NCI-H82 (cell line): Measurements from ENCODE around the gene ZMYND10.

ENCODE experiments used
- DNase-seq: peaks from one replicate; lab custom pipeline; 2025; lab: John Stamatoyannopoulos, UW

Gene ZMYND10

DNA sequence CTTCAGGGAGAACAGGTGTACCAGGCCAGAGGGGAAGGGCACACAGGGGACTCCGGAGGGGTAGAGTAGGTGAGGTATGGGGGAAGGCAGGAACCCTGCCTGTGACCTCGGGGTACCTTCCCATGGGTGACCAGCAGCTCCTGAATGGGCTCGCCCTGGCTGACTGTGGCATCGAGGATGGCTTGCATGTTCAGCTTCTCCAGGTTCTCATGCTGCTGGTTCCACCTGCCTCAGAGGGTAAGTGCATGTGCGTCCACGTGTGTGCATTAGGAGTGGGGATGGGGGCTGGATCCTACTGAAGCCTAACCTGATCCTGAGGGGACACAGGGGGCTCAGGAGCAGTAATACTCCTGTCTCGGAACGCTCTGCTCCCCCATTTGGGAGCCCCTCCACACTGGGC, 524 bp downstream of the ZMYND10 start:
- no peak for DNase-seq

- DNase-seq = peak; percentile 54
These were observed 2.5 kb downstream of the ZMYND10 start for GRCh38 chr3:50342813-50343633.

DNA sequence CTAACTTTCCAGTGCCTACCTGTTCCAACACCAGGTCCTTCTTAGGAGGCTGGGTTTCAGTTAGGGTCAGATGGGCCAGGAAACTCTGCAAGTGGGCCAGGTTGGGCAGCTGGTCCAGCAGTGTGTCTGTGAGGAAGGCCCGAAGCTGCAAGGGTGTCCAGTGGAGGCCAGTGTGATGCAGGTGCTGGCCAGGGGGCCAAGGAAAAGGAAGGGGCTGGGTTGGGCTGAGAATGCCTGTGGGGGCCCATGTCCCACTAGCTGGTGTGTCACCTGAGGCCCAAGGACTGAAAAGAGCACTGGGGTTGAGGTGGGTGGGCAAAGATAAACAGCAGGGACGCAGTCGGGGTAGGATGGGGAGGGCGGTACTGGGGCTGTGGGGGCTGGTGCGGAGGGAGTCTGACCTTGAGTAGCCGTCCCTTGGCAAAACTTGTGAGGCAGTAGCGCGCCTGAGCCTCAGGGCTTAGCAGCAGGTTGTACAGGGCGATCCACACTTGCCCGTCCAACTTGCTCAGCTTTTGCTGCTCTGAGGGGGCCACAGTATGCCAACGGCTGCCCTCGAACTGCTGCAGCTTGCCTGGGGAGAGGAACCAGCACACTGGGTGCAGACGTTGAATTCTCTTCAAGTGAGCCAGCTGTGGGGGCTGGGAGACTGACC, 3.4 kb downstream of the ZMYND10 start:
- DNase-seq = no peak

- DNase-seq = no peak
These were observed 4.0 kb downstream of the ZMYND10 start for GRCh38 chr3:50341537-50341936.

DNA sequence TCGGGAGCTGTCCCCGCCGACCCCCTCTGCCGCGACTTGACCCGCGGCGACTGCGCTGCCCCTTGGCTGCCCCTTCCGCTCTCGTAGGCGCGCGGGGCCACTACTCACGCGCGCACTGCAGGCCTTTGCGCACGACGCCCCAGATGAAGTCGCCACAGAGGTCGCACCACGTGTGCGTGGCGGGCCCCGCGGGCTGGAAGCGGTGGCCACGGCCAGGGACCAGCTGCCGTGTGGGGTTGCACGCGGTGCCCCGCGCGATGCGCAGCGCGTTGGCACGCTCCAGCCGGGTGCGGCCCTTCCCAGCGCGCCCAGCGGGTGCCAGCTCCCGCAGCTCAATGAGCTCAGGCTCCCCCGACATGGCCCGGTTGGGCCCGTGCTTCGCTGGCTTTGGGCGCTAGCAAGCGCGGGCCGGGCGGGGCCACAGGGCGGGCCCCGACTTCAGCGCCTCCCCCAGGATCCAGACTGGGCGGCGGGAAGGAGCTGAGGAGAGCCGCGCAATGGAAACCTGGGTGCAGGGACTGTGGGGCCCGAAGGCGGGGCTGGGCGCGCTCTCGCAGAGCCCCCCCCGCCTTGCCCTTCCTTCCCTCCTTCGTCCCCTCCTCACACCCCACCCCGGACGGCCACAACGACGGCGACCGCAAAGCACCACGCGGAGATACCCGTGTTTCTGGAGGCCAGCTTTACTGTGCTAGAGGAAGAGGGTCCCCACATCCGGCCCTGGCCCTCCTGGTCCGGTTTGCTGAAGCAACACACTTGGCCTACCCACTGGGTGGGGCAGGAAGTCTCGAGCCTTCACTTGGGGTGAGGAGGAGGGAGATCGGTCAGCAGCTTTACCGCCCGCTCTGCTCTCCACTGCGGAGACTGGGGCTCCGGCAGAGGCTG, 4.8 kb downstream of the ZMYND10 start, which contains the start of gene RASSF1:
Gene RASSF1, minus strand, starts transcription at position 389 of the 882 bp plus-strand sequence. Its CDS starts 31 bp downstream, at position 358.
- no peak for DNase-seq

DNA sequence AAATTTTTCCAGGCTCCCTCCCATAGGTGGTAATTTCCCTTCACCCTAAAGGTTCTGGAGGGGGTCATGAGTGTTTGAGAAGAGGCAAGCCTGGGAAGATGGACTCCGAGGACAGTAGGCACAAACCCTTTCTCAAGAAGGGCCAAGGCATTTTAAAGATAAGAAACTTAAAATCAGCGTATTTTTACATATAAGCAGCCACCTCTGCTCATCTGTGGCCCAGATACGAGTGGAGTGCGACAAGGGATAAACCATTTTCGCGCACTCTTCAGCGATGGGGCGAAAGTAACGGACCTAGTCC, 5.4 kb downstream of the ZMYND10 start:
- no peak for DNase-seq

DNA sequence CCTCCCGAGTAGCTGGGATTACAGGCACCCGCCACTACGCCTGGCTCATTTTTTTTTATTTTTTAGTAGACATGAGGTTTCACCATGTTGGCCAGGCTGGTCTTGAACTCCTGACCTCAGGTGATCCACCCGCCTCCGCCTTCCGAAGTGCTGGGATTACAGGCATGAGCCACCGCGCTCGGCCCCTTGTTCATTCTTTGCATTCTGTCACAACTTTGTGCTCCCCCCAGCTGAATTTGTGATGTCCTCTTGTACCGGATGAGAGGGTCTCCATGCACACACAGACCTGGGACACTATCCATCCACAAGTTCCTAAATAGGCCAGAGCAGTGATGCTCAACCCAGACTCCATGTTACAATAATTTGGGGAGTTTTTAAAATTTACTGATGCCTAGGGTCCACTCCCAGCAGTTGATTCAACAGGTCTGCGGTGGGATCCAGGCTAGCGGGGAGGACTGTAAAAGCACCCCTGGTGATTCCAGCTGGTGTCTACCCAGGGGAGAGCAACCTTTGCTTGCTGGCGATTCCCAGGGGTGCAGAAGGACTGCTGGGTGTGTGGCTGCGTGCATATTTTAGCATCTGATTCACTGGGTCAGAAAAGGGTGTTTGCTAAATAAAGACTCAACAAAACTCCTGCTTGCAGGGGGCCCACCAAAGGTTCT, 5.9 kb downstream of the ZMYND10 start:
- DNase-seq = no peak

DNA sequence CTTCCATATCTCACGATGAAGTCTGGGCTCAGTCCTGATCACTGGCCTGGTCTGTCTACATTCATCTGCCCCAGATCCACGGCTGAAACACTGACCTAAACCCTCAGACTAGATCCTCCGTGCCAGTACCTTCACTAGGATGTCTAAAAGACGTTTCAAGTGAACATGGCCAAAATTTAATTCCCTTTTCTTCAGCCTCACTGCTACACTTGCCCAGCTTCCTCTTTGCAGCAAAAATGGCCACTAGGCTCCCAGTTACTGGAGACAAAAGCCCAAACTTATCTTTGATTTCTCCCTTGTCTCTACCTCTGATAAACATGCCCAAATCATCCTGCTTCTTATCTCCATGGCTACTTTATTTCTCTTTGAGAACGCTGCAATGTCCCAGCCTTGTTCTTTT, 6.6 kb downstream of the ZMYND10 start:
- DNase-seq = no peak

DNA sequence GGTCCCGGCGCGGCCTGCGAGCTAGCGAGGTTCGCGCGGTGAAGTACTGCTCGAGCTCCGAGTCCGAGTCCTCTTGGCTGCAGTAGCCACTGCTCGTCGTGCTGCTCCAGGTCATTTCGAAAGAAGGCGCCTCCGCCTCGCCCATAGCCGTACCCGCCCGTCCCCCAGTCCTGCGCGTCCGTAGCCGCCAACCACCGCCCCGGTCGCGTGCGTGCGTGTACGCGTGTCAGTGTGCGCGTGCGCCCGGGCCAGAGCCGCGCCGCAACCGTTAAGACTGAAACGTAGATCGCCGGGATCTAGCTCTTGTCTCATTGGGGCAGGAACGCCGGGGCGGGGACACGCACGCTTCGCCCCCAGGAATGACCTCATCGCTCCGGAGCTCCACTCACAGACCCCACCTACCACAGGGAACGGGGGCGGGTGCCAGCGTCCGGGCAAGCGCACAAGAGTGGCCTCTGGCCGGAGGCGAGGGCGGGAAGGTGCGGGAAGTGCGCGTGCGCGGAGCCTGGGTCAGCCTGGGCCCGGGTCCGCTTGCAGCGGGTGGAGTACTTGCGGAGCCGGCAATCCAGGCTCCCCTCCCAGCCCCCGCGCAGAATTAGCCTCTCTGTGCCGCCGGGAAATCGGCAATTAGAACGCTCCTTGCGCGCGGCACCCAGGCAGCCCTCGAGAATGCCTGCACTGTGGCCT, 8.2 kb downstream of the ZMYND10 start:
- peak; percentile 99 for DNase-seq

GRCh38 chr3:50336452-50337174, 8.9 kb downstream of the ZMYND10 start:
- DNase-seq = peak; percentile 47

DNA sequence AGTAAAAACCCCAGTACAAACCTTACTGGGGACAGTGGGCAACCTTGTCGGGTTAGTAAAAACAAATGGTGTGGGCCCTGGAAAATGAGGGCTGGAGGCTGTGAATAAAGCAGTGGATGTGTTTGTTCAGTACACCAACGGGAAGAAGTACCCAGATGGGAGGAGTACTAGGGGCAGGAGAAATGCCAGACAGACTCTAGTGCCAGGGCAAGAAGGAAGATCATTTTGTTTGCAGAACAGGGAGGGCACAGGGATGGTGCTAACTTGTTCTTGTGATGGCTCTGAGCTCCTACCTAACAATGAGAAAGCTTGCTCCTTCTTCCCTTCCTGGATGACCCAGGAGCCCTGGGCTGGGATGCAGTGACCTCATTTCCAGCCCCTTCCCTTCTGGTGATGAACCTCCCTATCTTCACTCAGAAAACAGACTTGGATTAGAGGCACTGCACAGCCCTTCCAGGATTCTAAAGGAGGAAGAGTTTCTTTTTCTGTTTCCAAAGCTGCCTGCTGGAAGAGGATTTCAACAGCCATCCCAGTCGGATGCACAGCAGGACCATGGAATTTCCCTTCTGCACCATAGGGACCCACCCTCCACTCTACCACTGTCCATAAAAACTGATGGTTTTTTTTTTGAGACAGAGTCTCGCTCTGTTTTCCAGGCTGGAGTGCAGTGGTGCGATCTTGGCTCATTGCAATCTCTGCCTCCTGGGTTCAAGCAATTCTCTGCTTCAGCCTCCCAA, 11.0 kb downstream of the ZMYND10 start:
- no peak for DNase-seq

DNA sequence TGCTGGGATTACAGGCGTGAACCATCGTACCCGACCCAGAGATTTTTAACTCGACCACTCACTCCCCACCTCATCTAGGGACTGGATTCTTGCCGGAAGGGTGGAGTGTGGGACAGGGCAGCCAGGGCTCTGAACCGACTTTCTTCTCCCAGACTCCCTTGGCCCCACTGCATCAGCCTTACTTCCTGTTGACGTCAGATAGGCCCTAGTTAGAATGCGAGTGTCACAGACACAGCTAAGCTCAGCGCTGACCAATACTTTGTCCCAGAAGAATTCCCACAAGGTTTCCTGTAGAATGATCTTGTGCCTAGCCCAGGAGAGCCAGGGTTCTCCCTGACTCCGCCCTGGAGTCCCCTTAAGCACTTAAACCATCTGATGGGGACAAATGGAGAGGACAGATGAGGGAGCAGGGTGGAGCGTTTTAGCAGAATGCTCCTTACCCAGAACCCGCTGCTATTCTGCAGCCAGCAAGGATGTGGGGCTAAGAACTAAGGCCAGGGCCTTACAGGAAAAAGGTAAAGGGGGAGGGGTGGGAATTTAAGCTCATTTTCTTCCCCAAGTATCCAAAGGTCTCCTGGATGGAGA, 11.7 kb downstream of the ZMYND10 start:
- DNase-seq = no peak

DNA sequence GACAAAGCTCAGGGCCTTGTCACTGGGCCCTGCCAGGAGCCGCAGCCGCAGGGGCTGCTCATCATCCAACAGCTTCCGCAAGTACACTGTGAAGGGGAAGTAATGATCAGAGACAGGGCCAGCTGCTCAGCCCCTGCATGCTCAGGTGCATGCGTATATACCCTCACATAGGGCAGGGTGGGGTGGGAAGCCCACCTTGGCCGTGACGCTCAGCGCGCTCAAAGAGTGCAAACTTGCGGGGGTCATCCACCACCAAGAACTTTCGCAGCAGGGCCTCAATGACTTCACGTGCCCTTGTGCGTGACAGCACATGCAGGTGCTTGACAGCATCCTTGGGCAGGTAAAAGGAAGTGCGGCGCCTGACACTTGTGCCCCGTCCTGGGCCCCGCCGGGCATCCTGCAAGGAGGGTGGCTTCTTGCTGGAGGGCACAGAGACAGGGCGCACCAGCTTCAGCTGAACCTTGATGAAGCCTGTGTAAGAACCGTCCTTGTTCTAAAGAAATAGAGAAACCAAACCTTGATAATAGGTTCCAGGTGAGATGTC, 14.1 kb downstream of the ZMYND10 start:
- DNase-seq = no peak

- no peak for DNase-seq
These were observed 15.2 kb downstream of the ZMYND10 start for GRCh38 chr3:50330330-50330729.

DNA sequence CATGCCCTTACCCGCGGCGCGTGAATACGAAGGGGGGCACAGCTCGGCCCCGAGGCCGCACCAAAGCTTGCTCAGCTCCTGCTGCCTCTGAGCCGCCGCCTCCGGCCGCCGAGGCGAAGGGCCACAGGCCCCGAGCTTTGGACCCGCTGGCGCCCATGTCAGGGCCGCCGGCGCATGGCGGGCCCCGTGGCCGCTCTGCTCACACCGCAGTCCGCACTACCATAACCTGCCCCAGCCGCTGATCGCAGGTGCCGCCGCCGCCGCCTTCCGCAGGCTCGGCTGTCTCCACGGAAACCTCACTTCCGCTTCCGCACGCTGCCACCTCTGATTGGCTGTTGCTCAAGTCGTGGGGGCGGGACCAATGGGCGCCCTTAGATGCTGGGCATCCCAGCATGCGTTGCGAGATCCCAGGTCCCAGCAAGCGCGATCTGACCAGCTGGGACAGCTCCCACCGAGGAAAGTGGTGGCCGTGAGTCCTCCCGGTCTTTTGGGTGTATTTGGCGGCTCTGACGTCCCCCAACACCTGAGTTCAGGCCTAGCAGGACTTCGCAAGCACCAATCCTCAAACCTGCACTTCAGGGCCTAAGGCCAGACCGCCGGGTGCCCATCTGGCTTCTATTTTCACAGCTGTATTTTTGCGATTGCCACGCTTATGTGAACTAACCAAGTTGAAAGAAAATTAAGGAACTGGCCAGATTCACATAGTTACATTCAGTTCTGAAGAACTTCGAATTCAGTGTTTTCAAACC, 17.4 kb downstream of the ZMYND10 start, which contains the start of gene TUSC2:
Gene TUSC2, minus strand, starts transcription at position 281 of the 749 bp plus-strand sequence. Its CDS starts 124 bp downstream, at position 157.
- DNase-seq = peak; percentile 98

DNA sequence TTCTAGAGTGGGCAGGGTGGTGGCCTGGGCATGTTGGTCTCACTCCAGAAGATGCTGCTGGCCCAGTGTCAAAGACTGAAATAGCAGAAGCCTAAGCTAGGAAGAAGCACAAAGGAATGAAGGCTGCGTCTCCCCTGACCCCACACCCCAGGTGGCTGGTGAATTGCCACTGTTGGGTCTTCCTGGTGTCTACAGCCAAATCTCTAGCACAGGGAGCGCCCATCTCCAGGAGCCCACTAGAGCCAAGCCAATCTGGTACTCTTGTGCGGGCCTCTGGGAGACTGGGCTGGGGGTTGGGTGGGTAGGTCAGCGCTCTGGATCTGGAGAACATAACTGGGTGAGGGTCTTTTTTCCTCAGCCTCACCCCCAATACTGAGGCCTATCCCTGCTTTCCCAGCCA, 18.4 kb downstream of the ZMYND10 start:
- DNase-seq = no peak

DNA sequence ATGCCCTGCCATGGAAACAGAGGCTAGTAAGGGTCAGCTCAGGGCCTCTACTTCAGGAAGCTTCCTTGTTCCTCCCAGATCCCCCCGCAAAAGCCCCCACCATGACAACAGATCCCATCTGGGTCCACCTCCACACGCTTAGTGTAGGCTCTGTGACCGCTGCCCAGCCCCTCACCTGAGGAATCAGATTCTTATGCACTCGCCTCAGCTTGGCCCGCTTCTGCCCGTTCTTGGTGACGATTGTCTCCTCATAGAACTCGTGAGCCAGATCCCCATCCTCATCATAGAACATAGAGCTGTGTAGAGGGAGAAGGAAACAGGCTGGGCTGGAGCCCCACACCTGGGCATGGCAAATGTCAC, 19.4 kb downstream of the ZMYND10 start:
- DNase-seq = no peak

DNA sequence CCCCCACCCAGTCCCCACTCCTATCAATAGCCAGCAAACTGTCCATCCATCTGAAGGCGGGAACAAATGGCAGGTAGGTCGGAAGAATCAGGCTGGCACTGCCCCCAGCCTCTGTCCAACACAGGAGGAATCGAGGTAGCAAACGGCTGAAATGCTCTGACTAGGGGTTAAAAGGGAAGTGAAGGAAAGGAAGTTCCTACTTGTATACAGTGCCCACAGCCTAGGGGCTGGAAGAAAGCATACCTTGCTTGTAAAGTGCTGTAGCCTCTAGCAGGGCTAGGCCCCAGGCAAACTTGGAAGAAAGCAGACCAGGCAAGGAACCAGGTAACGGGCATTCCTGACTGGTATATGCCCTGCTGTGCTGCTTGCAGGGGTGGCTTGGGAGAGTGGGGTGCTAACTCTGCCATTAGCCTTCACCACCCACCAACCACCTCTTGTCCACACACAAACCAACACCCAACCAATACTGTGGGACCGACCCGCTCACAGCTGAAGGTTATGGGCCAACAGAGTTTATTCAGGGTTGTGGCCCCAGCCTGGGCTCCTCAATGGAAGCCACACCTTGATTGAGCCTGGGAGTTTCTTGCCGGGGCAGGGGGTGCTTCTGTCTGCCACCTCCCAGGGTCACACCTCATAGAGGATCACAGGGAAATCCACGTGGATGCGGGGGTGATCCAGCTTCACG, 19.9 kb downstream of the ZMYND10 start:
- no peak for DNase-seq
